GM19099 (cell line): ENCODE data around the gene STRN.

Experiments
- POLR2A ChIP-seq: IDR thresholded peaks from 3 replicates; pipeline ENCODE4 v1.6.1; 2011; ENCODE audit warnings: low read depth; ENCODE audit not compliant: insufficient read length; ENCODE audit errors: extremely low read depth

The STRN gene

DNA sequence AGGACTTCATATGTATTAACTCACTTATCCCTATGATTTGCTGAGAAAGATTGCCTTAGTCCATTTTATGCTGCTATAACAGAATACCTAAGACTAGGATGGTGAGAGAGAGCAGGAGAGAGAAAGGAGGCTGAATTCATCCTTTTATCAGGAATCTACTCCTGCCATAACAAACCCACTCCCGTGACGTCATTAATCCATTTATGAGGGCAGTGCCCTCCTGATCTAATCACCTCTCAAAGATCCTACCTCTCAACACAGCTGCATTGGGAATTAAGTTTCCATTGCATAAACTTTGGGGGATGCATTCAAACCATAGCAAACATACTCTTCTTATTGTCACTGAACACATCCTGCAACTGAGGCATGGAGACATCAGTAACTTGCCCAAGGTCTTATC lies 147.8 kb downstream of the STRN start:
- TF ChIP-seq POLR2A: no peak

DNA sequence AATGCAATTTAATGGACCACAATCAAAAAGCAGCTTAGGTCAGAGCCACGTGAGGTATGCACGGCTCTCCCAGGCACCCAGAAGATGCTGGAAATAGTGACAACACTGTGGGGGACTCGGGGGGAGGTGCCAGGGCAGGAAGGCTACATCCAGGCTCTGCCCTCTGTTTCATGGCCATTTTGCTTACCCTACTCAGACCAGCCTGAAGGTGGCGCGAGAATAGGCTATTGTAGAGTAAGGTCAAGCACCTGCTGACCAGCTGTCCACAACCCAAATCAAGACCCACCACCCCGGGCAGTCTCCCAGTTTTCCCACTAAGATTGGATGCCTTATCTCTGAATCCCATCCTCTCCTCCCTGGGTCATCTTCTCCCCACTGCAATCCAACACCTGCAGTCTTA lies 154.1 kb downstream of the STRN start:
- TF ChIP-seq POLR2A: no peak

- no peak for TF ChIP-seq POLR2A
Measured at GRCh38 chr2:36811071-36811470, 155.3 kb downstream of the STRN start.

DNA sequence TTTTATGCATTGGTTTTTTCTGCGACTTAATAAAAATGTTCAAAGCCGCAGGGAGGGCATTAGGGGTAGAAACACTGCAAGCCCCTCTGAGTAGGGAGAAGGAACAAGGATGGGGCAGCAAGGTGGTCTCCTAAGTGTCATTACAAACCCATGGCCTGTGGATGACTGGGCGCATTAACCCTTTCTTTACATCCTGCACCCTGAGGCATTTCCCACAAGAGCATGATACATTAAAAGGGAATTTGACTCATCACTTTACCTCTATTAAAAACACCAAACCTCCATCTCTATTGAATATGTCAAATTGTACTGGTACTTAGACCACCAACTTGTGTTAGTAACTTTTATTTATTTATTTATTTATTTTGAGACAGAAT lies 157.3 kb downstream of the STRN start:
- no peak for TF ChIP-seq POLR2A

DNA sequence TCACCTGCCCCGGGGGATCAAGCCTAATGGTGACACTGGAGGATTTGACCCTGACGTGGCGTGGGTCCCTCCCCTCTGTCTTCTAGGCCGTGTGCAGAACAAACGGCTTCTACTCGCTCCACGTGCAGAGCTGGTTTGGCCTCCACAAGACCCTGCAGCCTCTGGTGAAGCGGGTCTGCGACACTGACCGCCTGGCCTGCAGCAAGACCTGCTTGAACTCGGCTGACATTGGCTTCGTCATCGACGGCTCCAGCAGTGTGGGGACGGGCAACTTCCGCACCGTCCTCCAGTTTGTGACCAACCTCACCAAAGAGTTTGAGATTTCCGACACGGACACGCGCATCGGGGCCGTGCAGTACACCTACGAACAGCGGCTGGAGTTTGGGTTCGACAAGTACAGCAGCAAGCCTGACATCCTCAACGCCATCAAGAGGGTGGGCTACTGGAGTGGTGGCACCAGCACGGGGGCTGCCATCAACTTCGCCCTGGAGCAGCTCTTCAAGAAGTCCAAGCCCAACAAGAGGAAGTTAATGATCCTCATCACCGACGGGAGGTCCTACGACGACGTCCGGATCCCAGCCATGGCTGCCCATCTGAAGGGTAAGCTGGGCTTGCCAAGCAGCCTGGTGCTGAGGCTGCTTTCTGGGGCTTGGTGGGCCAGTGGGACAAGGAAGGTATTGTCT lies 157.8 kb downstream of the STRN start:
- no peak for TF ChIP-seq POLR2A

- TF ChIP-seq POLR2A: no peak
Measured at GRCh38 chr2:36807223-36807886, 159.0 kb downstream of the STRN start.

- TF ChIP-seq POLR2A: no peak
Measured at GRCh38 chr2:36805635-36806224, 160.6 kb downstream of the STRN start.

DNA sequence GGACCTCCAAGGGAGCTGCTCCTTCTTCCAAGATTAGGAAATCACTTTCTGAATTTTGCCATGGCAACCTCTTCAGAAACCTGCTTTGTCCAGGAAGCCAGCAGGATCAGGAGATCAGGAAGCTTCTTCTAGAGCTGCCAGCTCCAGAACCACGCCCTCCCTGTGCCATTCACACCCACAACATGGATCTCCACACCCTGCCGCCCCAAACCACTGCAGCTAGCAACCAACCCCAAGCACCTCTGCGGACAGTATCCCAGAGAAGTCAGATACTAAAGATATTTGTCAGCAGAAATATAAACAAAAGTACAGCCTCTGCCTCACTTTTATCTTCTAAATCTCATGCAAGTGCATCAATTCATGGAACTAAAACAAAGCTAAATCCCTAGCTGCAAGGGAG lies 163.4 kb downstream of the STRN start:
- TF ChIP-seq POLR2A: no peak

DNA sequence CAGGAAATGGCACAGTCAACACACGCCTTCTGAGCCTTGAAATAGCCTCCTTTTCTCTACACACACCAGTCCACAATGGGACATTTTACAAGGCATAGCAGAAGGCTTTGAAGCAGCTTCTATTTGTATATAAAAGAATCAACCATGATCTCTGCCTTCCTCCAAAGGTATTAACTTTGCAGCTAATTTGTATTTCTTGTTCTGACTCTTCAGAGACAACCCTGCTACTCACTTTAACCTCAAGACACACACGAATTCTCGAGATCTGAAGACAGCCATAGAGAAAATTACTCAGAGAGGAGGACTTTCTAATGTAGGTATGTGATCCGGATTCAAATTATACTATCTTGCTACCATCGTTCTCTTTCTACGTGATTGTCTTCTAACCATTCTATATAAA lies 165.2 kb downstream of the STRN start:
- no peak for TF ChIP-seq POLR2A

DNA sequence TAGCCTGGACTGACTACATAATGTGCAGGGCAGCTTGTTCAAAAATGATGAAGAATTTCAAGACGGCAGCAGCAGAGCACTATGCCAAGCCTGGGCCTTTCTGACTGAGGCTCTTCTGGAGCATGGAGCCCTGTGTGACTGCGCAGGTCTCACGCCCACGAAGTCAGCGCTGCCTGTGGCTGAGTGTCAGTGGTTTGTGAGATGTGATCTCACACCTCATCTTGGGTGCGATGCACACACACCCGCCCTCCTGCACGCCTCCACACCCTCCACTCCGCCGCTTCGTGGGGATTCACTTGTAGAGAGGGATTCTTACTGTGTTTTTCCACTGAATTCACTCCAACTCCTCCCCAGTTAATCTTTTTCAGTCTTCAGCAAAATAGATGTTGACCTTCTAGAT lies 166.0 kb downstream of the STRN start:
- no peak for TF ChIP-seq POLR2A

DNA sequence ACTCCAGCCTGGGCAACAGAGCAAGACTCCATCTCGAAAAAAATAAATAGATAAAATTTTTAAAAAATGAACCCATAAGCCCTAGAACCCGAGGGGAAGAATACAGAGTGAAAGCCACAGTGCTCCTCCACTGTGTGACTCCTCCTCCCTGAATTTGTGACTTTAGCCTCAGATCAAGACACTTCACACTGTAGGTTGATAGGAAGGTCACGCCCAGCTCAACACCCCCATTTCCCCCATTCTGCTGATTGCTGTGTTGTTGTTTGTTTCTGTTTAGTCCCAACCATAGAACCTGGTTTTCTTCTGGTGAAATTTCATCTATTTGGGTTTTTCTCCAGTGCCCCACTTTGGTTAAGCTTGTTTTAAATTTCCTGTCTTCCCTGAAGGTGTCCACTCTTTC lies 167.6 kb downstream of the STRN start:
- no peak for TF ChIP-seq POLR2A

GRCh38 chr2:36797324-36798070 lies 168.8 kb downstream of the STRN start:
- no peak for TF ChIP-seq POLR2A
